CD4-positive, alpha-beta T cell (primary cell): ENCODE data around the gene PUSL1. TPM values are rescaled to one million over a fixed set of nuclear protein-coding genes. Genes with fewer than 3 reads are reported as not detected.

Experiments
- ATAC-seq: fragments of 200-7000 bp; cut with Tn5 transposase; one replicate; pipeline ENCODE4 v1.10.0; 2022; ENCODE audit warnings: mild to moderate bottlenecking; ENCODE audit not compliant: poor library complexity
- CTCF ChIA-PET: fragments of 350-600 bp; sonication (Branson Sonifier 250); formaldehyde crosslinking; loops from one replicate; lab custom pipeline; 2021; ENCODE audit warnings: antibody characterized with exemption, inconsistent platforms; lab: Charles Lee
- POLR2A ChIA-PET: fragments of 350-600 bp; sonication (Branson Sonifier 250); formaldehyde crosslinking; loops from one replicate; lab custom pipeline; 2021; ENCODE audit warnings: antibody characterized with exemption, inconsistent platforms; lab: Charles Lee
- DNase-seq, 14 experiments: peaks; one replicate each; pipeline ENCODE4 v3.0.0-alpha.2; 2013 to 2020; ENCODE audit warnings: mixed read lengths in 2 of 14
- H3K27ac ChIP-seq, 2 donors: one replicate each; pipeline versions ENCODE4 v1.5.1 to v1.7.0; 2013; ENCODE audit warnings: low read length in 2 of 2, low read depth in 1 of 2, mild to moderate bottlenecking in 1 of 2
- H3K27me3 ChIP-seq, 2 experiments: 1 replicate in 1 of 2; 2 replicates in 1 of 2; pipeline versions ENCODE4 v1.6.1 to v1.7.0; 2013; ENCODE audit warnings: low read length in 2 of 2, control low read depth in 1 of 2, mild to moderate bottlenecking in 1 of 2, moderate library complexity in 1 of 2; ENCODE audit not compliant: insufficient read depth in 2 of 2, control insufficient read depth in 1 of 2
- H3K36me3 ChIP-seq: one replicate; pipeline ENCODE4 v1.6.1; 2013; ENCODE audit warnings: low read length, control low read depth; ENCODE audit not compliant: insufficient read depth
- H3K4me1 ChIP-seq: one replicate; pipeline ENCODE4 v1.6.1; 2013; ENCODE audit warnings: low read length, control low read depth; ENCODE audit not compliant: insufficient read depth
- H3K4me3 ChIP-seq: one replicate; pipeline ENCODE4 v1.5.1; 2013; ENCODE audit warnings: mild to moderate bottlenecking, low read length, moderate library complexity
- H3K9me3 ChIP-seq, 2 experiments: 1 replicate in 1 of 2; 2 replicates in 1 of 2; pipeline versions ENCODE4 v1.6.1 to v1.7.0; 2013; ENCODE audit warnings: low read length in 2 of 2, mild to moderate bottlenecking in 2 of 2, control low read depth in 1 of 2, moderate library complexity in 1 of 2; ENCODE audit not compliant: control insufficient read depth in 1 of 2, insufficient read depth in 1 of 2
- H3K27ac Mint-ChIP-seq: one replicate; pipeline ENCODE4 v1.8.0; 2020; ENCODE audit warnings: mixed read lengths
- H3K27me3 Mint-ChIP-seq: one replicate; pipeline ENCODE4 v1.8.0; 2021; ENCODE audit warnings: mixed read lengths
- H3K36me3 Mint-ChIP-seq: one replicate; pipeline ENCODE4 v1.8.0; 2021; ENCODE audit warnings: low read depth, mixed read lengths
- H3K4me1 Mint-ChIP-seq: one replicate; pipeline ENCODE4 v1.8.0; 2021; ENCODE audit warnings: low read depth, mixed read lengths
- H3K4me3 Mint-ChIP-seq: one replicate; pipeline ENCODE4 v1.8.0; 2020; ENCODE audit warnings: mild to moderate bottlenecking, mixed read lengths
- H3K9me3 Mint-ChIP-seq: one replicate; pipeline ENCODE4 v1.8.0; 2020; ENCODE audit warnings: mixed read lengths
- CTCF ChIP-seq: fragments of 200-600 bp; IDR thresholded peaks from one replicate; pipeline ENCODE4 v1.8.0; 2022; ENCODE audit warnings: antibody characterized with exemption, mild to moderate bottlenecking
- intact Hi-C, 2 experiments: fragments of 100-400 bp; cut with DNase I in 1 of 2; cut with micrococcal nuclease in 1 of 2; formaldehyde crosslinking; loops; one replicate each; pipeline versions ENCODE4 v1.15.1 to v1.9.0; 2023 to 2025; cut with DNase I, micrococcal nuclease
- total RNA-seq, 174 experiments: library from RNA in 2 of 174; stranded (reverse) in 2 of 174; gene quantifications; one replicate each; pipeline ENCODE4 v1.2.3 and lab custom pipeline; 2021 to 2026

PUSL1 gene
- total RNA-seq, 2 experiments from 2014 or later: 18.1 to 19.2 TPM

- Histone ChIP-seq H3K4me3 (peak overlapping the region; percentile 66), H3K36me3 (peaks cover 9% of the 10 kb centered on the region), H3K9me3 (no peaks in the 10 kb centered on the region), H3K4me1 (peaks cover 45% of the 10 kb centered on the region), H3K27ac (no peak overlapping the region), H3K27me3 (no peaks in the 10 kb centered on the region)
- H3K27me3 Mint-ChIP-seq: no peaks in the 10 kb centered on the region
- intact Hi-C loops: loop anchor here in 1 of 2 experiments (1.0 to 5.0 kb wide), 4 partner anchors 34 to 123 kb away; partner anchors contain the start of genes AURKAIP1, CCNL2, DVL1 and PUSL1
- no peak for TF ChIP-seq CTCF
- ATAC-seq (no peak), DNase-seq (peak in 1 of 14 experiments; percentile 42)
- peaks cover 21% of the 10 kb centered on the region for H3K36me3 Mint-ChIP-seq
- POLR2A ChIA-PET: interaction anchor here (0.9 to 2.1 kb wide), 3 partner anchors 19 to 125 kb away, joined by 3 to 8 read pairs (median 3); partner anchors contain the start of genes AURKAIP1 and CCNL2
- CTCF ChIA-PET: interaction anchor here (1.3 to 1.4 kb wide), 2 partner anchors 14 to 16 kb away, joined by 3 read pairs; no protein-coding TSS in a partner anchor
- H3K4me1 Mint-ChIP-seq: peaks cover 34% of the 10 kb centered on the region
- H3K9me3 Mint-ChIP-seq: no peaks in the 10 kb centered on the region
- peak overlapping the region; percentile 73 for H3K4me3 Mint-ChIP-seq
- no peak overlapping the region for H3K27ac Mint-ChIP-seq
These were observed 34.0 kb upstream of the PUSL1 start for GRCh38 chr1:1274299-1274930.

- peaks cover 17% of the 10 kb centered on the region for H3K36me3 Mint-ChIP-seq
- Histone ChIP-seq H3K9me3 (no peaks in the 10 kb centered on the region), H3K4me3 (no peak overlapping the region), H3K27ac (no peak overlapping the region), H3K4me1 (peaks cover 40% of the 10 kb centered on the region), H3K36me3 (peaks cover 9% of the 10 kb centered on the region), H3K27me3 (no peaks in the 10 kb centered on the region)
- no peak for ATAC-seq
- peaks cover 30% of the 10 kb centered on the region for H3K4me1 Mint-ChIP-seq
- no peak for TF ChIP-seq CTCF
- intact Hi-C loops: loop anchor here in 1 of 2 experiments (1.0 to 5.0 kb wide), 5 partner anchors 33 to 158 kb away; partner anchors contain the start of genes AURKAIP1, CCNL2, DVL1 and PUSL1
- H3K9me3 Mint-ChIP-seq: no peaks in the 10 kb centered on the region
- ChIA-PET CTCF (interaction anchor here (1.3 kb wide), 1 partner anchor 15 kb away, joined by 3 read pairs; no protein-coding TSS in a partner anchor), POLR2A (interaction anchor here (2.1 kb wide), 1 partner anchor 100 kb away, joined by 8 read pairs; the partner anchor contains the start of gene AURKAIP1)
- no peaks in the 10 kb centered on the region for H3K27me3 Mint-ChIP-seq
- peak overlapping the region; percentile 73 for H3K4me3 Mint-ChIP-seq
- DNase-seq: peak in 1 of 14 experiments; percentile 42
- H3K27ac Mint-ChIP-seq: no peak overlapping the region
These were observed 33.4 kb upstream of the PUSL1 start for GRCh38 chr1:1274931-1275431.

GRCh38 chr1:1275836-1276235 is 32.6 kb upstream of the PUSL1 start:
- Histone ChIP-seq H3K36me3 (peaks cover 7% of the 10 kb centered on the region), H3K27ac (no peak overlapping the region), H3K4me1 (peaks cover 31% of the 10 kb centered on the region), H3K27me3 (no peaks in the 10 kb centered on the region), H3K9me3 (no peaks in the 10 kb centered on the region), H3K4me3 (no peak overlapping the region)
- DNase-seq: no peak
- ChIA-PET POLR2A (no interaction called here), CTCF (no interaction called here)
- H3K27me3 Mint-ChIP-seq: no peaks in the 10 kb centered on the region
- ATAC-seq: no peak
- intact Hi-C loops: loop anchor here in 1 of 2 experiments (1.0 to 2.0 kb wide), 3 partner anchors 73 to 159 kb away; partner anchors contain the start of genes AURKAIP1 and DVL1
- no peaks in the 10 kb centered on the region for H3K9me3 Mint-ChIP-seq
- TF ChIP-seq CTCF: no peak
- H3K4me1 Mint-ChIP-seq: peaks cover 22% of the 10 kb centered on the region
- H3K4me3 Mint-ChIP-seq: peak overlapping the region; percentile 78
- no peak overlapping the region for H3K27ac Mint-ChIP-seq
- peaks cover 10% of the 10 kb centered on the region for H3K36me3 Mint-ChIP-seq
